Vagina (tissue), 2 donors: ENCODE measurements around the gene CLEC2B.

Experiments used
- CTCF ChIP-seq, 3 experiments: fragments of 450-650 bp in 2 of 3; fragments of 200-600 bp in 1 of 3; sonication (generic) in 1 of 3; IDR thresholded peaks; one replicate each; pipeline ENCODE4 v1.5.1; 2017 to 2019; ENCODE audit warnings: antibody characterized with exemption in 3 of 3, mild to moderate bottlenecking in 2 of 3, moderate library complexity in 2 of 3
- POLR2A ChIP-seq, 2 donors: fragments of 450-650 bp; IDR thresholded peaks; one replicate each; pipeline ENCODE4 v1.6.1; 2017; ENCODE audit warnings: antibody characterized with exemption in 2 of 2, mild to moderate bottlenecking in 2 of 2, moderate library complexity in 2 of 2

- TF ChIP-seq CTCF (IDR thresholded peaks at IDR 0.05) (no peak), POLR2A (IDR thresholded peaks at IDR 0.05) (no peak)
Observed at GRCh38 chr12:9872742-9873141, 3.6 kb upstream of the CLEC2B start.
